Astrocyte of the cerebellum (primary cell): ENCODE measurements around the gene VDAC1.

Source experiments
- DNase-seq: peaks from one replicate; pipeline ENCODE4 v3.0.0-alpha.2; 2011; ENCODE audit warnings: low read depth
- H3K4me3 ChIP-seq: 2 replicates; pipeline ENCODE4 v1.5.1; 2011; ENCODE audit warnings: mild to moderate bottlenecking, low read depth, low read length, moderate library complexity
- in situ Hi-C: cut with HindIII; loops from 2 replicates; pipeline ENCODE4 v1.10.0; 2017; ENCODE audit warnings: low sequenced_read_pairs
- TF ChIP-seq, protein P1 (sequence below): IDR thresholded peaks from 2 replicates; pipeline ENCODE4 v1.5.1; 2012; ENCODE audit warnings: low read length, low read depth, moderate library complexity, mild to moderate bottlenecking; ENCODE audit errors: missing control alignments

Gene VDAC1

DNA sequence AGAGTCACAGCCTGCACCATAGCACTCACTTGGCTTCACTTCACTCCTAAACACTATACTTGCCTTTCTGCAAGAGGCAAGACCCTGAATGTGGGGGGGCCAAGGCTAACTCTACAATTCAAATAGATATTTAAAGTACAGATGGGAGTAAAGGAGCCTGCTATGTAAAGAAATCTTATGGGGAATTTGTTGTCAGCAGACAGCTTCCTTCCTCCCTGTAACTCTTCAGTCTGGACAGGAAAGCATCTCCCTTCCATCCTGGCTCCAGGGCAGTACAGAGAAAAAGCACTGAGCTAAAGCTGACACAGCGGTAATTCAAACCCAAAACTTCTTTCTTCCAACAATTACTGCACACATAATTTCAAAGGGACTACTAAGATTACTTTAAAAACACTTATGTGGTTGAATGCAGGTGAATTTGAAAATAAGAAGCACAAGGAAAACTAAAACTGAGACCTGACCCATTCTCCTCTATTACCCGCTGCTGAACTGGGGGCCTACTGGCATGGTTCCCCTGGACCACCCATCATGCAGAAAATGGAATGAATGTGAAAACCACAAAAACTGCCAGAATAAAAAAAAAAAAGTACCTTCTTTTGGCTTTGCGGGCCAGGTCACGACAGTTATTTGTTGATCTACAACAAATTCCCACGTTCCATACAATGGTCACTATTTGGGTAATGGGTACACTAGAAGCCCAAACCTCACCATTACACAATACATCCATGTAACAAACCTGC lies 13.4 kb downstream of the VDAC1 start:
- TF ChIP-seq, protein P1, sequence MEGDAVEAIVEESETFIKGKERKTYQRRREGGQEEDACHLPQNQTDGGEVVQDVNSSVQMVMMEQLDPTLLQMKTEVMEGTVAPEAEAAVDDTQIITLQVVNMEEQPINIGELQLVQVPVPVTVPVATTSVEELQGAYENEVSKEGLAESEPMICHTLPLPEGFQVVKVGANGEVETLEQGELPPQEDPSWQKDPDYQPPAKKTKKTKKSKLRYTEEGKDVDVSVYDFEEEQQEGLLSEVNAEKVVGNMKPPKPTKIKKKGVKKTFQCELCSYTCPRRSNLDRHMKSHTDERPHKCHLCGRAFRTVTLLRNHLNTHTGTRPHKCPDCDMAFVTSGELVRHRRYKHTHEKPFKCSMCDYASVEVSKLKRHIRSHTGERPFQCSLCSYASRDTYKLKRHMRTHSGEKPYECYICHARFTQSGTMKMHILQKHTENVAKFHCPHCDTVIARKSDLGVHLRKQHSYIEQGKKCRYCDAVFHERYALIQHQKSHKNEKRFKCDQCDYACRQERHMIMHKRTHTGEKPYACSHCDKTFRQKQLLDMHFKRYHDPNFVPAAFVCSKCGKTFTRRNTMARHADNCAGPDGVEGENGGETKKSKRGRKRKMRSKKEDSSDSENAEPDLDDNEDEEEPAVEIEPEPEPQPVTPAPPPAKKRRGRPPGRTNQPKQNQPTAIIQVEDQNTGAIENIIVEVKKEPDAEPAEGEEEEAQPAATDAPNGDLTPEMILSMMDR = no peak
- no peak for DNase-seq
- in situ Hi-C loops = loop anchor here (25.0 kb wide), 1 partner anchor 904 kb away; no protein-coding TSS in a partner anchor
- H3K4me3 ChIP-seq = no peak overlapping the region

DNA sequence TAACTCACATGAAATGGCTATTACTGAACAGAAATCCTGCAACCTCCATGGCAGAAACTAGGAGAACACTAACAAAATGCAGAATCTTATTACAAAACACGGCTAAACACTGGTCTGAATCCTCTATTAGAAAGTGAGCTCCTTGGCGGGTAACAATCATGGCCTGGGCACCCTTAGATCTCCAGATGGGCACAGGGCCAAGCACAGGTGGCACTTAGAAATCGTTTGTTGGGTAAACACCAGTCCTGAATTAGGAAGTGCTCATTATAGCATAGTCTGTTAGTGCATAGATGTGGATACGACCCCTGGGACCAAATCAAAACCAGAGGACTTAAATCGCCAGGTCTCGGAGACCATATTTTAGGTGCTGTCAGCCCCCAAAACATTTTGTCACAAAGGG lies 14.4 kb downstream of the VDAC1 start:
- H3K4me3 ChIP-seq = no peak overlapping the region
- no peak for DNase-seq
- in situ Hi-C loops = loop anchor here (25.0 kb wide), 1 partner anchor 903 kb away; no protein-coding TSS in a partner anchor
- TF ChIP-seq, protein P1 = no peak

DNA sequence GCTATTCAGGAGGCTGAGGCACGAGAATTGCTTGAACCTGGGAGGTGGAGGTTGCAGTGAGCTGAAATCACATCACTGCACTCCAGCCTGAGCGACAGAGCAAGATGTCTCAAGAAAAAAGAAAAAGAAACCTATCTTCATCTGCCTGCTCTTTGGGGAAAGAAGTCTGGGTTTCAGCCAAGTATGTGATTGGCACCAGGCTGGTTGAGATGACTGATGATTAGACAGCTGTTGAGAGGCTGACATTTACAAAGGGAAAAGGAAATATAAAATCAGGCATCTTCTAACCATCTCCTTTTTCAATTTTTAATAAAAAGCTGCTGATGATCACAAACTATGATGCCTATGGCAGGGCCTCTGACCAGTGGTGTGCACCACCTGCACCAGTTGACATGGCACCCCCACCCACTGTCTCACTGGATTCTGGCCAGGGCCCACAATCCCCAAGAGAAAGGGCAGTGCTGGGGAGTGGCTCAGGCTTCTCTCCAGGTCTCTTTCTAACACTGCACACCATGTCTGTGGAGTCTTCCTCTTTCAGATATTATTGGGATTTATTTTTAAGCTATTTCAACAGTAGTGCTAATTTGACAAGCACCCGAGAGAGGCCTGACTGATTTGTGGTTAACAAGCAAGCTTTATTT lies 19.1 kb downstream of the VDAC1 start:
- no peak for DNase-seq
- in situ Hi-C loops = loop anchor here (25.0 kb wide), 1 partner anchor 898 kb away; no protein-coding TSS in a partner anchor
- no peak overlapping the region for H3K4me3 ChIP-seq
- TF ChIP-seq, protein P1 = no peak

DNA sequence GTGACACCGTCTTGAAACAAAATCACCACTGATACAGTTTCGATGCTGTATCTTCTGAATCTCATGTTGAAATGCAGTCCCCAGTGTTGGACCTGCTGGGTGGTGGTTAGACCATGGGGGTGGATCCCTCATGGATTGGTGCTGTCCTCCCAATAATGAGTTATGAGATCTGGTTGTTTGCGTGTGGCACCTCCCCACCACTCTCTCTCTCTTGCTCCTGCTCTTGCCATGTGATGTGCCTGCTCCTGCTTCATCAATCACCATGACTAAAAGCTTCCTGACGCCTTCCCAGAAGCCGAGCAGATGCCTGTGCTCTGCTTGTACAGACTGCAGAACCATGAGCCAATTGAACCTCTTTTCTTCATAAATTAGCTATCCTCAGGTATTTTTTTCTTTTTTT lies 21.1 kb downstream of the VDAC1 start:
- in situ Hi-C loops = loop anchor here (25.0 kb wide), 1 partner anchor 896 kb away; no protein-coding TSS in a partner anchor
- TF ChIP-seq, protein P1 = no peak
- no peak overlapping the region for H3K4me3 ChIP-seq
- DNase-seq = no peak

DNA sequence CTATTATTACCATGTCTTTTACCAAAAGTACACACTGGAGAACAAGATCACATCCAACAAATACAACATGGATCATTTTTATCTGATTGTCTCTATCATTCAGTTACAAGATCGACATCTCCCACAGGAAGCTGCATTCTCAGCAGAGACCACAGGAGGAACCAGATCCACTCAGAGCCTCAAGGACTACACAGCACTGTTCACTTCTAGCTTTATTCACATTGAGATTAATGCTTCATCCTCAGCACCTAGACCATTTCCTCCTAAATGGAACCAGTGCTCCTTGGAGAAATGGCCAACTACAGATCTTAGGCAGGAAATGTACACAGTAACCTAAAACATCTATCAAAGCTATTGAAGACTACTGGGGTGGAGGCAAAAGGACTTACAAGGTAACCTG lies 23.1 kb downstream of the VDAC1 start:
- no peak for DNase-seq
- in situ Hi-C loops = loop anchor here (25.0 kb wide), 1 partner anchor 894 kb away; no protein-coding TSS in a partner anchor
- TF ChIP-seq, protein P1 = no peak

DNA sequence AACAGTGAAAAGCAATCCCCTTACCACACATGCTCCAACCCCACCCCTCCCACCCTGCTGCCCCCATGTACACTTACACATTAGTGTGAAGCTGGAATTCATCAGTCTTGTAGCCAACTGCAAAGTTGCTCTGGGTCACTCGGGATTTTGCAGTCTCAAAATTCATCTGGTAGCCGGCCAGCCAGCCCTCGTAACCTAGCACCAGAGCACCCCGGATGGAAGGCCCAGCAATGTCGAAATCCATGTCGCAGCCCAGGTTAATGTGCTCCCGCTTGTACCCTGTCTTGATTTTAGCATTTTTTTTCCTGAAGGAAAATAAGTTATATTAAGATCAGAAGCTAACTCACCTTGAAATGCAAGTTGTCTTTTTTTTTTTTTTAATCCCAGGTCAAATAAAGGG lies 24.1 kb downstream of the VDAC1 start:
- in situ Hi-C loops = loop anchor here (25.0 kb wide), 1 partner anchor 893 kb away; no protein-coding TSS in a partner anchor
- DNase-seq = no peak
- H3K4me3 ChIP-seq = no peak overlapping the region
- TF ChIP-seq, protein P1 = no peak

More for the DNA sequence above, 23.1 kb downstream of the VDAC1 start:
- no peak overlapping the region for H3K4me3 ChIP-seq
